RWPE1 (cell line): ENCODE measurements around the gene HSPD1.

Experiments
- CTCF ChIA-PET: fragments of 350-600 bp; sonication (Branson Sonifier 250); formaldehyde crosslinking; extraction: SDS; loops from one replicate; lab custom pipeline; 2021; lab: Yijun Ruan, JAX
- POLR2A ChIA-PET: fragments of 400-600 bp; formaldehyde crosslinking; extraction: SDS; loops from one replicate; lab custom pipeline; 2020; ENCODE audit warnings: antibody characterized with exemption; ENCODE audit not compliant: low non-redundant PET; lab: Yijun Ruan, JAX
- DNase-seq: peaks from one replicate; pipeline ENCODE4 v3.0.0; 2012; ENCODE audit warnings: low spot score
- H3K27ac ChIP-seq: fragments of 450-650 bp; 2 replicates; pipeline ENCODE4 v1.5.1; 2017
- TF ChIP-seq, protein P1 (sequence below): fragments of 450-650 bp; conservative IDR thresholded peaks from 2 replicates; pipeline ENCODE4 v1.5.1; 2017; ENCODE audit warnings: low read depth, mild to moderate bottlenecking

Gene HSPD1

DNA sequence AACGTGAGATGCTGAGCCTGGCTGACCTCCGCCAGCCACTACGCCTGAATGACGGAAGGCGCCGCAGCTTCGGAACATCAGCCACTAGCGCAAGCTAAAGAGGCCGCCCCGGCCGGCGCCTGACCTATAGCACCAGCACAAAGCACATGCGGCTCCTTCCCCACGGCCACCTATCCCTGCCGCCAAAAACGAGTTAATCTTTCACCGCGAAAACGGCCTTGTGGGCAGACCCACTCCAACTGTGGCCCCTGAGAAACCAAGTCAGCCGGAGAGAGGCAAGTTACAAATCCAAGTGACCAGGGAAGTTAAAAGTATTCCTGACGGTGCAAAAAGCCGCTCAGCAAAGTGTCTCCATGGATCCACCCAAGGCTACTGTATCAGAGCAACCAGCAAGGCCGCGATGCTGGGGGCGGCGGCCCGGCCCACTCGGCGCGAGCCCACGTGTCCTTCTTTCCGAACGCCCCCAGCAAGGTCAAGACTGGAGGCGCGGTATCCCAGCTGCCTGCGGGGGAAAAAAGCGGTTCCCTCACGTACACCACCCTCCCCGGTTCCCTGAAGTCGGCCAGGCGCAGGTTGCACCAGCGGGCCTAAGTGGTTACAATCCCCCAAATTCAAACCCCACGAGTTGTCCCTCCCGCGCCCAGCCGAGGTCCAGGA lies 575 bp downstream of the HSPD1 start:
- ChIA-PET POLR2A (interaction anchor here (0.6 to 1.0 kb wide), 3 partner anchors 9 to 17 kb away, joined by 3 to 10 read pairs (median 3); partner anchors contain the start of gene MOB4), CTCF (interaction anchor here (0.6 kb wide), 1 partner anchor 95 kb away, joined by 3 read pairs; no protein-coding TSS in a partner anchor)
- H3K27ac ChIP-seq = peak overlapping the region; percentile 97
- TF ChIP-seq, protein P1, sequence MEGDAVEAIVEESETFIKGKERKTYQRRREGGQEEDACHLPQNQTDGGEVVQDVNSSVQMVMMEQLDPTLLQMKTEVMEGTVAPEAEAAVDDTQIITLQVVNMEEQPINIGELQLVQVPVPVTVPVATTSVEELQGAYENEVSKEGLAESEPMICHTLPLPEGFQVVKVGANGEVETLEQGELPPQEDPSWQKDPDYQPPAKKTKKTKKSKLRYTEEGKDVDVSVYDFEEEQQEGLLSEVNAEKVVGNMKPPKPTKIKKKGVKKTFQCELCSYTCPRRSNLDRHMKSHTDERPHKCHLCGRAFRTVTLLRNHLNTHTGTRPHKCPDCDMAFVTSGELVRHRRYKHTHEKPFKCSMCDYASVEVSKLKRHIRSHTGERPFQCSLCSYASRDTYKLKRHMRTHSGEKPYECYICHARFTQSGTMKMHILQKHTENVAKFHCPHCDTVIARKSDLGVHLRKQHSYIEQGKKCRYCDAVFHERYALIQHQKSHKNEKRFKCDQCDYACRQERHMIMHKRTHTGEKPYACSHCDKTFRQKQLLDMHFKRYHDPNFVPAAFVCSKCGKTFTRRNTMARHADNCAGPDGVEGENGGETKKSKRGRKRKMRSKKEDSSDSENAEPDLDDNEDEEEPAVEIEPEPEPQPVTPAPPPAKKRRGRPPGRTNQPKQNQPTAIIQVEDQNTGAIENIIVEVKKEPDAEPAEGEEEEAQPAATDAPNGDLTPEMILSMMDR = no peak
- peak; percentile 34 for DNase-seq

DNA sequence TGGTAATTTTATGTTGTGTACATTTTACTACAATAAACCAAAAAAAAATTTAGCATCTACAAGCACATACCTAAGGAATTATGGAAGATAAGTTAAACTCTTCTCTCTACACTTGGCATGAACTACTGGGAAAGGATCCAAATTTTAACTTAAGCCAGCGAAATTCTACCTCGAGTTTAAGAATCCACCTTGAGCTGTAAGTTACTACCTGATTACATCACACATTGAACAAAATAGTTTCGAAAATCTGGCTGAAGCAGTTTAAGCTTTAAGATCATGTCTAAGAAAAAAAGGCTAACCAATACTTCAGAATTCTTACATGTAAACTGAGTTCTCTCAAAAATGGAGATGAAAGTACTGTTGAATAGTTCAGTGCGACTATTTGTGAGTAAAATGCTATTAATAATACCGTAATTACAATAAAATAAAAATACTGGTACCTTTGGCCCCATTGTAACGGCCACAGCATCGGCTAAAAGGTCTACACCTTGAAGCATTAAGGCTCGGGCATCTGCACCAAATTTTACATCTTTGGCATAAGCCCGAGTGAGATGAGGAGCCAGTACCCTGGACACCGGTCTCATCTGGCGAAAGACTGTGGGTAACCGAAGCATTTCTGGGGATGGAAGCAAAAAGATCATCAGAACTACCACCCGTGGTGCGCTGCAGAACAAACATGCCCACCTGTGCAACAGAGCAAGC lies 1.3 kb downstream of the HSPD1 start:
- TF ChIP-seq, protein P1 = no peak
- peak overlapping the region; percentile 97 for H3K27ac ChIP-seq
- ChIA-PET POLR2A (interaction anchor here (0.6 kb wide), 1 partner anchor 8 kb away, joined by 3 read pairs; no protein-coding TSS in a partner anchor), CTCF (no interaction called here)
- DNase-seq = no peak

DNA sequence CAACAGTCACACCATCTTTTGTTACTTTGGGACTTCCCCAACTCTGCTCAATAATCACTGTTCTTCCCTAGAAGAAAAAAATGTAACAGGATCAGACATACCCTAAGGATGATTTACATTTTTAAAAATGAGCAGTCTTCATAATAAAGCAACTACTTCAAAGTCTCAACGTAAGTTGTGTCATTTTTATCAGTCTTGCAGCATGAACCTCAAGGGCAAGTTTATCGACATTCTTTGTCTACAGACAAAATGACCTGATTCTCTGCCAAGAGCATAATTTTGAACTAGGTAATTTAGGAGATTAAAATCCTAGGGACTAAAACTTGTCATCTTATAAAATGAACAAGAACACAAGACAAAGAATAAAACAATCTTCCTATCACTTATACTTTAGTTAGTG lies 2.3 kb downstream of the HSPD1 start:
- TF ChIP-seq, protein P1 = no peak
- DNase-seq = no peak
- ChIA-PET POLR2A (no interaction called here), CTCF (no interaction called here)
- H3K27ac ChIP-seq = no peak overlapping the region

DNA sequence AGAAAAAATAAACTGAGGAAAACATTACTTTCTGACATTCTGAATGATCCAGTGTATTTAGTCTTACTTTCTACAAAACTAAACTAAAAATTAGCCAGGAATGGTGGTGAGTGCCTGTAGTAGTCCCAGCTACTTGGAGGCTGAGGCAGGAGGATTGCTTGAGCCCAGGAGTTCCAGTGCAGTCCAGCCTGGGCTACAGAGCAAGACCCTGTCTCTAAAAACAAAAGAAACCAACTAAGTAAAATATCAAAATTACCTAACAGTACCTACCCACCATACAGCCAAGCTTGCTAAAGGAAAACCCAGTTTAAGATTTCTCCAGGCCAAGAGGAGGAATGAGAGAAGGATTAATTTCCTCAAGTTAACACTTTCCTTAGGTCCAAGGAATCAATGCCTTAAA lies 2.9 kb downstream of the HSPD1 start:
- CTCF ChIA-PET = no interaction called here
- POLR2A ChIA-PET = no interaction called here
- TF ChIP-seq, protein P1 = no peak
- DNase-seq = no peak
- H3K27ac ChIP-seq = no peak overlapping the region

DNA sequence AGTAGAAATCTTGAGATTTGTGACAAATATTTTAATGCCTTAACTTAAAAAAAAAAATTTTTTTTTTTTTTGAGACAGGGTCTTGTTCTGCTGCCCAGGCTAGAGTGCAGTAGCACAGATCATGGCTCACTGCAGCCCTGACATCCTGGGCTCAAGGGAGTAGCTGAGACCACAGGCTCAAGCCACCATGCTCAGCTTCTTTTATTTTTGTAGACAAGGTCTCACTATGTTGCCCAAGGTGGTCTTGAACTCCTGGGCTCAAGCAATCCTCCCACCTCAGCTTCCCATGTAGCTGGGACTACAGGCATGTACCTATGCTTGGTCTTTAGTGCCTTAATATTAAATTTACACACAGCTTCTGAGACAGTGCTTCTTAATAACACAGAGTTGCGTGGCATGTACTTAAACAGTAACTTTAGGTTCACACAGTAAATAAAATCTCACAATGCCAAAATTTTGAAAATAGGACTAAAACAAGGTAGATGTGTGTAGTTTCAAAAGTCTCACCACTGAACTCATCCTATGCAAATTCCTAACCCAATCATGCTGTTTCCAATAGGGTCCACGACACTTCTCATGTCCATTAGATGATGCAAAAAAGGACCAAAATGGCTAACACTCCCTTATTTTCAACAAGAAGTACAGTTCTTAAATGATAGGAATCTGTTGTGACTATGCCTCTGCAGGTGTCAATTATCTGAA lies 4.1 kb downstream of the HSPD1 start:
- ChIA-PET CTCF (no interaction called here), POLR2A (no interaction called here)
- TF ChIP-seq, protein P1 = no peak
- no peak overlapping the region for H3K27ac ChIP-seq
- no peak for DNase-seq

DNA sequence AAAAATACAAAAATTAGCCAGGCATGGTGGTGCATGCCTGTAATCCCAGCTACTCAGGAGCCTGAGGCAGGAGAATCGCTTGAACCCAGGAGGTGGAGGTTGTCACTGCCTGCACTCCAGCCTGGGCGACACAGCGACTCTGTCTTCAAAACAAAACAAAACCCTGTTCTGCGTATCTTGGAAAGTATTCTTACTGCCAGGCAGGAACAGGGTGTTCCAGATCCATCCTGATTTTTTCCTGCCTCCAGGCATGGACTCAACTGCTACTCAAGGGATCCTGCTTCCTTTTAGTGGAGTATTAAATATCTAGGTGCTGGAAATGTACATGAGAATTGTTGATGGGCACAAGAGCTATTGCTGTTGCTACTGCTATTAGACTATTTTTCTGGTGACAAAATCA lies 12.3 kb downstream of the HSPD1 start:
- no peak overlapping the region for H3K27ac ChIP-seq
- no peak for DNase-seq
- ChIA-PET POLR2A (no interaction called here), CTCF (no interaction called here)
- TF ChIP-seq, protein P1 = no peak
